ENCODE measurements around the gene RRP36. TPM values are rescaled to one million over a fixed set of nuclear protein-coding genes. Genes with fewer than 3 reads are reported as not detected.

Gene RRP36
- total and polyA plus RNA-seq, 2 of the 8 experiments (the other 6 are each of a cell fraction or from before 2014, with no cell fraction given), result 33.9 to 92.3 TPM

DNA sequence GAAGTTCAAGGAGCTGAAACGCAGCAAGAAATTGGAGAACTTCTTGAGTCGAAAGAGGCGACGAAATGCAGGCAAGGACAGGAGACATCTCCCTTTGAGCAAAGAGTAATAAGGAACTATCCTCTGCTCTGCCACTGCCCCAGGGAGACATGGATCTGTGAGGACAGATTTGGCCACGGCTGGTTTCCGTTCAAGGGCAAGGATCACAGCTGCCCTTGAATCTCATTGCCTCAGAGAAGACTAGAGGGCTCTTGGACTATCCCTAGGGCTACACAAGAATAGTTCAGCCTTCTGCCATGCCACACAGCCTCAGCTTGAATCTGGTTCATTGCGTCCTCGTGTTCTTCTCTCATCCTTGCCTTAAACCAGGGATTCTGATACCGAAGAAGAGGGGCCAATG, 7.7 kb downstream of the RRP36 start:
- no peak overlapping the region for H4K5ac ChIP-seq (ENCODE audit: insufficient read length, low read depth, low read length)
- H3K4me2 ChIP-seq (ENCODE audit: insufficient read depth in 1 of 2, low read depth in 2 of 2, low read length in 2 of 2), result no peak overlapping the region
- peaks cover 0 to 9% of the 10 kb centered on the region in 2 experiments; a peak in 2 of 4 replicates for H3K79me2 ChIP-seq (ENCODE audit: control insufficient read depth in 1 of 2, insufficient read depth in 2 of 2, low read length in 2 of 2)
- H2AFZ ChIP-seq (ENCODE audit: low read length), result no peak overlapping the region
- H2AK5ac ChIP-seq (ENCODE audit: low read depth, low read length), result no peak overlapping the region
- H3K4me1 ChIP-seq (replicated peaks in 1 of 4; ENCODE audit: control insufficient read depth in 3 of 4, insufficient read depth in 4 of 4, low read length in 3 of 4), result no peaks in the 10 kb centered on the region
- peaks cover 40 to 84% (median 57%) of the 10 kb centered on the region in 4 experiments for H3K36me3 ChIP-seq (ENCODE audit: control insufficient read depth in 2 of 4, insufficient read depth in 4 of 4, low read length in 3 of 4)
- no peak overlapping the region for H2BK20ac ChIP-seq (ENCODE audit: low read length)
- DNase-seq (ENCODE audit: low read depth in 1 of 2, low spot score in 2 of 2) (no peak), FAIRE-seq (no peak)
- no peaks in the 10 kb centered on the region for H3K9me3 ChIP-seq (ENCODE audit: insufficient read depth in 2 of 2, low read depth in 1 of 2, low read length in 1 of 2)
- no peak overlapping the region for H3K56ac ChIP-seq (replicated peaks; ENCODE audit: insufficient read length, low read depth, low read length)
- CTCF ChIA-PET (ENCODE audit: partially characterized antibody), result interaction anchor here (0.7 to 1.7 kb wide), 2 partner anchors 77 to 115 kb away, joined by 3 to 8 read pairs; no protein-coding TSS in a partner anchor
- no peak overlapping the region for H3K14ac ChIP-seq (ENCODE audit: insufficient read length)
- H2BK12ac ChIP-seq (ENCODE audit: low read depth, low read length), result no peak overlapping the region
- no peak overlapping the region for H4K91ac ChIP-seq (replicated peaks; ENCODE audit: insufficient read length, low read length)
- H3K27ac ChIP-seq (ENCODE audit: low read depth, low read length), result no peak overlapping the region
- no peak overlapping the region for H4K8ac ChIP-seq (ENCODE audit: extremely low read depth, insufficient read depth, low read length)
- H2BK120ac ChIP-seq (replicated peaks; ENCODE audit: low read depth, low read length), result no peak overlapping the region
- WGBS, 2 experiments (ENCODE audit: extremely low coverage in 1 of 2, insufficient coverage in 1 of 2, insufficient read length in 1 of 2, insufficient replicate concordance in 2 of 2, low coverage in 1 of 2, low lambda C conversion rate in 2 of 2, missing lambda C conversion rate in 1 of 2), result 93% methylated on average over 9 of the region's 9 CpGs; no CpG with 5 or more reads in 1 of the 2 experiments
- H3K4ac ChIP-seq (replicated peaks; ENCODE audit: insufficient read length, low read depth, low read length), result no peak overlapping the region
- no peak overlapping the region for H2BK15ac ChIP-seq (ENCODE audit: low read length)
- H3K23ac ChIP-seq (ENCODE audit: insufficient read length), result no peak overlapping the region
- H3K18ac ChIP-seq (ENCODE audit: extremely low read depth, low read length), result no peak overlapping the region
- no peak for TF ChIP-seq CTBP2 (IDR thresholded peaks at IDR 0.05; ENCODE audit: borderline replicate concordance, insufficient read depth, insufficient read length, low read length)
- no peak for TF ChIP-seq CBX8 (IDR thresholded peaks at IDR 0.05; ENCODE audit: borderline replicate concordance, low read depth, low read length)
- TF ChIP-seq KDM1A (IDR thresholded peaks at IDR 0.05; ENCODE audit: borderline replicate concordance, low read length), result no peak
- TF ChIP-seq JUN (IDR thresholded peaks at IDR 0.05; ENCODE audit: low read depth, low read length), result no peak
- TF ChIP-seq CREB1 (IDR thresholded peaks at IDR 0.05), result no peak
- no peak for TF ChIP-seq RXRA (IDR thresholded peaks at IDR 0.05; ENCODE audit: insufficient read depth, low read depth, low read length)
- no peak for TF ChIP-seq SIN3A (conservative IDR thresholded peaks at IDR 0.05 in 1 of 2, IDR thresholded peaks at IDR 0.05 in 1 of 2; ENCODE audit: low read depth in 1 of 2, low read length in 2 of 2)
- H2BK5ac ChIP-seq (ENCODE audit: low read depth, low read length), result no peak overlapping the region
- H4K20me1 ChIP-seq (replicated peaks in 1 of 2; ENCODE audit: control insufficient read depth in 1 of 2, insufficient read depth in 2 of 2, low read length in 2 of 2), result peaks cover 0 to 6% of the 10 kb centered on the region in 2 experiments
- peaks cover 4% of the 10 kb centered on the region; the same call in 1 of the 2 replicates for H3K79me1 ChIP-seq (ENCODE audit: low read depth, low read length)
- no peaks in the 10 kb centered on the region for H3K27me3 ChIP-seq (replicated peaks in 1 of 4; ENCODE audit: control insufficient read depth in 3 of 4, extremely low read depth in 1 of 4, insufficient read depth in 3 of 4, low read length in 3 of 4)
- H3K4me3 ChIP-seq (ENCODE audit: extremely low read depth in 1 of 4, insufficient read depth in 2 of 4, low read depth in 3 of 4, low read length in 4 of 4), result no peak overlapping the region
- peaks cover 2% of the 10 kb centered on the region; the same call in 1 of the 2 replicates for H3K23me2 ChIP-seq (ENCODE audit: low read depth, low read length)
- H3K9ac ChIP-seq (replicated peaks in 1 of 4; ENCODE audit: extremely low read depth in 1 of 4, low read depth in 3 of 4, low read length in 3 of 4), result no peak overlapping the region
- POLR2A ChIA-PET (ENCODE audit: partially characterized antibody), result interaction anchor here (1.0 to 29.7 kb wide), 4 partner anchors 6 to 66 kb away, joined by 3 to 584 read pairs (median 294); partner anchors contain the start of genes CUL7, KLHDC3, MEA1 and RRP36
